ENCODE measurements around the gene ANGPTL2. TPM values are rescaled to one million over a fixed set of nuclear protein-coding genes. Genes with fewer than 3 reads are reported as not detected.

The ANGPTL2 gene
- total and polyA plus RNA-seq, 2 of the 4 experiments (the other 2 are of a cell fraction), result 9.5 to 25.1 TPM

DNA sequence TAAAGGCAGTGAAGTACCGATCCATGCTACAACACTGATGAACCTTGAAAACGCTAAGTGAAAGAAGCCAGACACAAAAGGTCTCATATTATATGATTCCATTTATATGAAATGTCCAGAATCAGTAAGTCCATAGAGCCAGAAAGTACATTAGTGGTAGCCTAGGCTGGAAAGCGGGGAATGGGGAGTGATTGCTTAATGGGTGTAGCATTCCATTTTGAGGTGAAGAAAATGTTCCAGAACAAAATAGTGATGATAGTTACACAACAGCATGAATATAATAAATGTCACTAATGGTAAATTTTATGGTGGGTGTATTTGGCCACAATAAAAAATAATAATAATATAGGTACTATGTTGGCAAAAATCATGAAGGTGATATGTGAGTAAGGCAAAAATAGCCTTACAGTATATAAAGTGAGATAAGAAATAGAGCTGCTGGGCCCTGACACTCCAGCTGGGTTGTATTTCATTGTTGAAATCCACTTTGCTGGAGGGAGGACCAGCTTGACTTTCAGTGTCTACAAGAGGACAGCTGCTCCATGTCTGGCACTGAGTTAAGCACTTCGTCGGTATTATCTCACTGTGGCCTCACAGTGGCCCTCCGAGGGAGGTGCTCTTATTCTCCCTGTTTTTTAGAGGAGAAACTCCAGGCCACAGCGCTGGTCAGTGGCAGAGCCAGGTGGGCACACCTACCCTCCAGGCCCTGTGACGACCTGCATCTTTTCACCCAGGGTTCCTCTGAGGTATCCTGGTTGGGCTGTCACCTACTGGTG, 22.4 kb upstream of the ANGPTL2 start:
- POLR2A ChIA-PET (ENCODE audit: unreplicated experiment), result no interaction called here
- 100% methylated on average over 2 of the region's 8 CpGs; no CpG with 5 or more reads in 1 of the 2 experiments for WGBS, 2 experiments (ENCODE audit: extremely low coverage in 2 of 2, insufficient read length in 1 of 2)
- BruUV-seq (replicated peaks), result no TSS peak
- Histone ChIP-seq H3K36me3 (ENCODE audit: control insufficient read depth, insufficient read depth, low read length) (no peaks in the 10 kb centered on the region), H4K8ac (ENCODE audit: low read depth in 2 of 2, low read length in 2 of 2) (no peak overlapping the region), H2AK5ac (ENCODE audit: low read depth, low read length) (no peak overlapping the region), H3K9me1 (ENCODE audit: insufficient read depth, low read length) (0 out of 2 replicates have a peak, but pooled peaks cover 2% of the 10 kb centered on the region), H2BK15ac (ENCODE audit: low read depth, low read length) (no peak overlapping the region), H3K4me1 (ENCODE audit: control insufficient read depth, insufficient read depth, low read length) (peaks cover 2% of the 10 kb centered on the region; the same call in 1 of the 2 replicates), H3K14ac (replicated peaks; ENCODE audit: low read depth, low read length) (no peak overlapping the region), H3K4me2 (ENCODE audit: low read depth, low read length) (no peak overlapping the region), H3K4ac (ENCODE audit: low read depth, low read length) (no peak overlapping the region), H2BK5ac (ENCODE audit: low read depth, low read length, poor library complexity, severe bottlenecking) (no peak overlapping the region), H3K18ac (ENCODE audit: low read depth, low read length) (no peak overlapping the region), H4K5ac (ENCODE audit: low read depth, low read length) (no peak overlapping the region), H3K56ac (ENCODE audit: extremely low read depth, insufficient read depth, low read length) (no peak overlapping the region), H3K79me1 (ENCODE audit: low read depth in 1 of 2, low read length in 2 of 2) (no peaks in the 10 kb centered on the region), H2AFZ (replicated peaks; ENCODE audit: low read length, poor library complexity) (no peak overlapping the region), H3K23ac (ENCODE audit: low read depth, low read length) (no peak overlapping the region), H4K20me1 (ENCODE audit: insufficient read depth, low read length) (no peaks in the 10 kb centered on the region), H3K27me3 (ENCODE audit: control insufficient read depth, insufficient read depth, low read length) (no peaks in the 10 kb centered on the region; the same call in 1 of the 2 replicates), H3K4me3 (ENCODE audit: insufficient read depth, low read depth, low read length) (no peak overlapping the region), H2BK20ac (ENCODE audit: low read depth, low read length) (no peak overlapping the region), H4K91ac (ENCODE audit: insufficient read depth, low read depth, low read length) (no peak overlapping the region), H2BK120ac (ENCODE audit: low read depth, low read length) (no peak overlapping the region), H3K9me3 (ENCODE audit: control insufficient read depth, insufficient read depth, low read length) (no peaks in the 10 kb centered on the region), H3K27ac (ENCODE audit: insufficient read depth, low read length) (peak overlapping the region; percentile 34; the same call in 1 of the 2 replicates), H2AK9ac (replicated peaks; ENCODE audit: low read depth, low read length, poor library complexity) (peak overlapping the region; percentile 15), H3K9ac (ENCODE audit: low read depth, low read length) (no peak overlapping the region)
- no peak for TF ChIP-seq NFE2L2 (IDR thresholded peaks at IDR 0.05; ENCODE audit: low read depth, low read length)
- TF ChIP-seq BHLHE40 (IDR thresholded peaks at IDR 0.05; ENCODE audit: low read depth, low read length), result no peak
- no peak for TF ChIP-seq POLR2A (IDR thresholded peaks at IDR 0.05; ENCODE audit: low read depth, low read length)
- TF ChIP-seq FOS (IDR thresholded peaks at IDR 0.05; ENCODE audit: low read depth, low read length), result no peak
- TF ChIP-seq, protein P1, sequence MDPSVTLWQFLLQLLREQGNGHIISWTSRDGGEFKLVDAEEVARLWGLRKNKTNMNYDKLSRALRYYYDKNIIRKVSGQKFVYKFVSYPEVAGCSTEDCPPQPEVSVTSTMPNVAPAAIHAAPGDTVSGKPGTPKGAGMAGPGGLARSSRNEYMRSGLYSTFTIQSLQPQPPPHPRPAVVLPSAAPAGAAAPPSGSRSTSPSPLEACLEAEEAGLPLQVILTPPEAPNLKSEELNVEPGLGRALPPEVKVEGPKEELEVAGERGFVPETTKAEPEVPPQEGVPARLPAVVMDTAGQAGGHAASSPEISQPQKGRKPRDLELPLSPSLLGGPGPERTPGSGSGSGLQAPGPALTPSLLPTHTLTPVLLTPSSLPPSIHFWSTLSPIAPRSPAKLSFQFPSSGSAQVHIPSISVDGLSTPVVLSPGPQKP (IDR thresholded peaks at IDR 0.05; ENCODE audit: borderline replicate concordance, low read depth, low read length), result no peak
- TF ChIP-seq CEBPB (IDR thresholded peaks at IDR 0.05; ENCODE audit: low read depth, low read length), result no peak
- TF ChIP-seq, protein P2, sequence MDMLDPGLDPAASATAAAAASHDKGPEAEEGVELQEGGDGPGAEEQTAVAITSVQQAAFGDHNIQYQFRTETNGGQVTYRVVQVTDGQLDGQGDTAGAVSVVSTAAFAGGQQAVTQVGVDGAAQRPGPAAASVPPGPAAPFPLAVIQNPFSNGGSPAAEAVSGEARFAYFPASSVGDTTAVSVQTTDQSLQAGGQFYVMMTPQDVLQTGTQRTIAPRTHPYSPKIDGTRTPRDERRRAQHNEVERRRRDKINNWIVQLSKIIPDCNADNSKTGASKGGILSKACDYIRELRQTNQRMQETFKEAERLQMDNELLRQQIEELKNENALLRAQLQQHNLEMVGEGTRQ (IDR thresholded peaks at IDR 0.05; ENCODE audit: low read depth, low read length), result no peak
- TF ChIP-seq MAFK (IDR thresholded peaks at IDR 0.05; ENCODE audit: low read depth, low read length), result no peak
- TF ChIP-seq, protein P3, sequence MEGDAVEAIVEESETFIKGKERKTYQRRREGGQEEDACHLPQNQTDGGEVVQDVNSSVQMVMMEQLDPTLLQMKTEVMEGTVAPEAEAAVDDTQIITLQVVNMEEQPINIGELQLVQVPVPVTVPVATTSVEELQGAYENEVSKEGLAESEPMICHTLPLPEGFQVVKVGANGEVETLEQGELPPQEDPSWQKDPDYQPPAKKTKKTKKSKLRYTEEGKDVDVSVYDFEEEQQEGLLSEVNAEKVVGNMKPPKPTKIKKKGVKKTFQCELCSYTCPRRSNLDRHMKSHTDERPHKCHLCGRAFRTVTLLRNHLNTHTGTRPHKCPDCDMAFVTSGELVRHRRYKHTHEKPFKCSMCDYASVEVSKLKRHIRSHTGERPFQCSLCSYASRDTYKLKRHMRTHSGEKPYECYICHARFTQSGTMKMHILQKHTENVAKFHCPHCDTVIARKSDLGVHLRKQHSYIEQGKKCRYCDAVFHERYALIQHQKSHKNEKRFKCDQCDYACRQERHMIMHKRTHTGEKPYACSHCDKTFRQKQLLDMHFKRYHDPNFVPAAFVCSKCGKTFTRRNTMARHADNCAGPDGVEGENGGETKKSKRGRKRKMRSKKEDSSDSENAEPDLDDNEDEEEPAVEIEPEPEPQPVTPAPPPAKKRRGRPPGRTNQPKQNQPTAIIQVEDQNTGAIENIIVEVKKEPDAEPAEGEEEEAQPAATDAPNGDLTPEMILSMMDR (conservative IDR thresholded peaks at IDR 0.05; ENCODE audit: low read depth, low read length), result no peak
- TF ChIP-seq RCOR1 (IDR thresholded peaks at IDR 0.05; ENCODE audit: insufficient replicate concordance, low read length), result no peak
- no peak for TF ChIP-seq MXI1 (IDR thresholded peaks at IDR 0.05; ENCODE audit: borderline replicate concordance, low read depth, low read length)
- no peak for TF ChIP-seq RAD21 (IDR thresholded peaks at IDR 0.05; ENCODE audit: low read length)
- TF ChIP-seq MAZ (IDR thresholded peaks at IDR 0.05; ENCODE audit: borderline replicate concordance, low read depth, low read length), result no peak
- in situ Hi-C loops (cut with MboI; ENCODE audit: low sequenced_read_pairs) (no loop called here), dilution Hi-C loops (cut with HindIII; ENCODE audit: low sequenced_read_pairs, unreplicated experiment) (no loop called here), intact Hi-C loops (cut with micrococcal nuclease) (no loop called here)
- ATAC-seq (ENCODE audit: low read depth) (no peak; the same call in 1 of the 2 replicates), DNase-seq (no peak)
- CTCF ChIA-PET, result no interaction called here
